ENCODE measurements around the gene PCP4.

GRCh38 chr21:39961251-39961650, 94.0 kb downstream of the PCP4 start:
- TF ChIP-seq CTCF (IDR thresholded peaks at IDR 0.05) (no peak), POLR2A (IDR thresholded peaks at IDR 0.05) (no peak)

All from thyroid gland (tissue), 4 donors.